HG03060 (cell line): ENCODE measurements around the gene NEU4.
"Not testable (repeated sequence)": the region's sequence is repeated elsewhere in the genome, so short reads cannot be mapped to it uniquely, and the experiment has no call there.

Experiments
- ATAC-seq: cut with Tn5 transposase; IDR thresholded peaks from one replicate; pipeline ENCODE4 v1.9.1; 2021; ENCODE audit warnings: low read depth, moderate number of reproducible peaks; ENCODE audit not compliant: unreplicated experiment

The NEU4 gene

GRCh38 chr2:241774419-241775222, 34.4 kb upstream of the NEU4 start:
- no peak for ATAC-seq

GRCh38 chr2:241775223-241776177, 33.5 kb upstream of the NEU4 start:
- ATAC-seq, result no peak

GRCh38 chr2:241776336-241777169, 32.4 kb upstream of the NEU4 start, which contains the start of gene GAL3ST2:
Gene GAL3ST2, plus strand, starts transcription at chr2:241776822. Its CDS starts 134 bp downstream, at chr2:241776956.
- ATAC-seq, result no peak

- no peak for ATAC-seq
Measured at GRCh38 chr2:241777170-241777685, 31.8 kb upstream of the NEU4 start.

DNA sequence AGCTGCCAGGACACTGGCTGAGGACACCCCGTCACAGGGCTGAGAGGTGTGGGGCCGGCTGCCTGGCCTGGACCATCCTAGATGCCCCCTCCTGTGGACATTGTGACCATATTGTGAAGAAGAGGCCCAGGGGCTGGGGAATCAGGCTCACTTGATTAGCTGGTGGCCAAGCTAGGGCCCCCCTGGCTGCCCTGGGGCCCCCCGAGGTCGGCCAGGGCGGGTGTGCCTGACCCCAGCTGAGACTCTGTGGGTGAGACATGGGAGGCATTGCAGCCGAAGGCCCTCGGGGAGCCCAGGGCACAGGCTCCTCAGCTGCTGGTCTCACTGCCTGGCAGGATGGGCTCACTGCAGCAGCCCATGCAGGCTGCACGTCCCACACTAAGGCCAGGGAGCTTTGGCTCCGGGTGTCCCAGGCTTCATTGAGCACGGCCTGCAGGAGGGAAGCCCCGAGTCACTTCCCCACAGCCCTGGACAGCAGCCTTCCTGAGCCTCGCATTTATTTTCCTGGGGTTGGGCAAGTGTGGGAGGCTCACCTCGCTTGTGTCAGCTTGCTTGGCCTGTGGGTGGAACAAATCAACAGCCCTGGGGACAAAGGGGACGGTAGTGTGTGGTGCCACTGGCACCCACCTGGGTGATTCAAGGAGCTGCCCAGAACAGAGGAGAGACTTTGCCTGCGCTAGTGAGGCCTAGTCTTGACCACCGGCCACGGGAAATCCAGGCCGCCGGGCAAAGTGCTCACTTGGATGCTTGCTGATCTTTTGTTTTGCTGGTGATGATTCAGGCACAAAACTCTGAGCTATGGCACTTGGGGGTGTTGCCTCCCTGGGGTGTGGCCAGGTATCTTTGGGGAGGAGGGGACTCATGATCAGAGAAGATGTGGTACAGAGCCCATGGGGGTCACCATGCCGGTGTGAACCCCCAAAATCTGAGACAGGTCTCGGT, 31.0 kb upstream of the NEU4 start:
- ATAC-seq, result no peak

DNA sequence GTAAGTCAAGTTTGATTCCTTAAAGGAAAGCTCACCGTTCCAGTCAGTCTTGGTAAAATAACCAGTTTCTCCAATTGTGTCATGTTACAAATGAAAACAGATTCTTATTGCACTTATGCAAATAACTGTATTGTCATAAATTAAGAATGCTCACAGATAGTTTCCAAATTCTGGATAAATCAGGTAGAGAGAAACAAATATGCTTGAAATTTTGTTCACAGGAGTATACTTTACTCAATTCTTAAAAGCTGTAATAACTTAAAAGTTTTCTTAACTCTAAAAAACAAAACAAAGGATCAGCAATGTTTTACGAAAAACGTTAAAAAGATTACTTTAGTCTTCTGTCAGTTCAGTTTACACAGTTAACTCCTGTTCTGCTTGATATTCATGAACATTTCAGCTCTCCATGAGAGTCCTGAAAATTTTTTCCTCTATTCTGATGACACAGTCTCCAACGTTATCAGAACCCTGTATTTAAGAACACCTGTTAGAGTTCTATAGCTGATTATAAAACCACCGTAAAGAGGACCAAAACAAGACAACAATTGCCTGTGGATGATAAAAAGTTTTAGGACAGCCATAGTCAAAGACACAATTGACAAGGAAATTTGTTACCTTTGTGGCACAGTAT, 27.9 kb upstream of the NEU4 start:
- no peak for ATAC-seq

DNA sequence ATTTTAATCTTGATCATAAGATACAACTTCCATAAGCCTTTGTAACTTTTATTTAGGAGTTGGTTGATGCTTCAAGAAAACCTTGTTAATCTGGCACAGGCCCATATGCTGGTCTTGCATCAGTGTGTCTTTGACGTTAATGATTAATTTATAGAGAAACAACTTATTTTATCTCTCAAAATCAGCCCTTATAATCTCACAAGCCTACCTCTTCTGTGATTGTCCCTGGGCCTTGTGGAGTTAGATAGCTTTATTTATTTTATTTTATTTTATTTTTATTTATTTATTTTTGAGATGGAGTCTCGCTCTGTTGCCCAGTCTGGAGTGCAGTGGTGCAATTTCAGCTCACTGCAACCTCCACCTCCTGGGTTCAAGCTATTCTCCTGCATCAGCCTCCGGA, 26.9 kb upstream of the NEU4 start:
- ATAC-seq, result not testable (repeated sequence)

DNA sequence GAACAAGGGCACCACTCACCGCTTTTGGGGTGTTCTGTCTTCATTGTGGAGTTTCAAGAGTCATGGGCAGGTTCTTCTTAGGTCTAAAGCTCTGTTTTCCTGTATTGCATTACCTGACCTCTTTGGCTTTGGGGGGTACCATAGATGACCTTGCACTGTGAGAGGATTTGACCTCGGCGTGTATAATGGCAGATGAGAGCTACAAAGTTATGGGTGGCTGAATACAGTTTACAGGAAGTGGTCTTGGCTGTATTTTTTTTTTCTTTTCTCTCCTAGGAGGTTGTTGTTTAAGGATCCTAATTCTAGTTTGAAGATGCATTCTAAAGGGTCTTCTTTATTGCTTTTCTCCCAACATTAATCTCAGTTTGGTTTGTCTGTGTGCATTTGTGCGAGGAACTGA, 20.9 kb upstream of the NEU4 start:
- ATAC-seq, result no peak

GRCh38 chr2:241788572-241788971, 20.4 kb upstream of the NEU4 start:
- ATAC-seq, result no peak

DNA sequence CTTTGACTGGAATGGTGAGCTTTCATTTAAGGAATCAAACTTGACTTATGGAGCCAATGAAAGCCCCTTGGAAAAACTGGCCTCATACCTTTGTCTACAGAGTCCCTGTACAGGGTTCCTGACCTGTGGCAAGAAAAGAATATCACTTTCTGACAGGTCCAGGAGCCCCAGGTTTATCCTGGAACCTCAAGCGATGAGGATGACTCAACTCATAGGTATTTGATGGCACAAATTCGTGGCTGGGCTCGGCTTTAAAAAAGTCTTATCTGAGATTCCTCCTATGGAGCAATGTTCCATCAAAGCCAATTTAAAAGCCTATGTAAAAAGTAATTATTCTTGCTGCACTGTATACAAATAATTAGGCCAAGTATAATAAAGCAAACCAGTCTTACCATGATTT, 17.6 kb upstream of the NEU4 start:
- ATAC-seq, result not testable (repeated sequence)

GRCh38 chr2:241793385-241793784, 15.6 kb upstream of the NEU4 start:
- ATAC-seq, result no peak

GRCh38 chr2:241794250-241794823, 14.7 kb upstream of the NEU4 start:
- no peak for ATAC-seq

DNA sequence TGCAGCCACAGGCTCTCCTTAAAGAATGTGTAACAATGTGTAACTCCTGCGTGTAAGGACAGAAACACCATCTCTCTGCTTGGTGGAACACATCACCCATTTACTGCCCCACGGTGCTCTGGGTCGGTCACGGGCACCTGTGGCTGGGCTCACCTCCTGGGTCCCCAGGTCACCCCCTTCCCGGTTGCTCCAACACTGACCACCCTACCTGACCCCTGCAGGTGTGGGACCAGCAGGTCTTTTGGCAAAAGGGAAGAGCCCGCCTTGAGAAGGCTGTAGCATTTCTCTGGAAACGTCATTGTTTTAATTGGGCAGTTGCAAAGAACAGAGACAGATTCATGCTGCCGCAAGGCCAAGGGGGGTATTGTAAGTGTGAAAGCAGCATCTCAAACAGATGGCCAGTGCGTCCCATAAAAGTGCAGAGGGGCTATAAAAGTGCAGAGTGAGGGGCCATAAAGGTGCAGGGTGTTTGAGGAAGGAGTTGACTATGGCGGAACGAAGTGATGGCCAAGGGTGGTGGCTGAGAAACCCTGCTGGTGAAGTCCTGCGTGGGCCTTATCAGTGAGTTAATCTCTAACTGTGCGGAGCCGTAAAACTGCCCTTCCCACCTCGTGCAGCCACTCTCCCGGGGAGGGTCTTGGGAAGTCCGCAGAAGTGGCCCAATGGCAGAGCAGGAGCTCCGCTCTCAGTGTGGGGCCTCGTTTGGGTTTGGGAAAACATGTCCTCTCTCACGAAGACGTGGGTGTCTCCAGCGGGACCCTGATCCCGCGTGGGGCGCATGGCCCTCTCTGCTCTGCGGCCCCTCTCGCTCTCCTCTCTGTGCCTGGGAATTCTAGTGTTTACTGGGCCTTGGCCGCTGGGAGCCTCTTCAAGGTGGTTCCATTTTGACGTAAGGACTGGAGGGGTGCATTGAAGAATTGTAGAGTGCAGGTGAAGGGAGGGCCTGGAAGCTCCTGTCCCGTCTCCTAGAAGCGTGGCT, 13.7 kb upstream of the NEU4 start:
- no peak for ATAC-seq

DNA sequence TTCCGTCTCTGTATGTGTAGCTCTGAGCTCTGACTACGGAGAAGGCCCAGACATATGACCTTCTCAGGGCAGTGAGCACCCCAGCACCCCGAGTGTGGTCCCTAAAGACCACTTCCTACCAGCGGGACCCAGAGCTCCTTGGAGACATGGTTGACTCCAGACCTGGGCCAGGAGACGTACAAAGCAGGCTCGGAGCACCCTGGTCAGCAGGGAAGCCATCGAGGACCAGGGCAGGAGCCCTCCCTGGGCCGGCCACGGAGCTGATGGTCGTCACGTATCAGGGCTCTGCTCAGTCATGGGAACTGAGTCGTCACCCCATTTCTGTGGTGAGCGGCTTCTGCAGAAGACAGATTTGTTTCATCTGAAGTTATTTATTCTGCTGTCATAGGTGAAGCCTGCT, 12.8 kb upstream of the NEU4 start:
- no peak for ATAC-seq

DNA sequence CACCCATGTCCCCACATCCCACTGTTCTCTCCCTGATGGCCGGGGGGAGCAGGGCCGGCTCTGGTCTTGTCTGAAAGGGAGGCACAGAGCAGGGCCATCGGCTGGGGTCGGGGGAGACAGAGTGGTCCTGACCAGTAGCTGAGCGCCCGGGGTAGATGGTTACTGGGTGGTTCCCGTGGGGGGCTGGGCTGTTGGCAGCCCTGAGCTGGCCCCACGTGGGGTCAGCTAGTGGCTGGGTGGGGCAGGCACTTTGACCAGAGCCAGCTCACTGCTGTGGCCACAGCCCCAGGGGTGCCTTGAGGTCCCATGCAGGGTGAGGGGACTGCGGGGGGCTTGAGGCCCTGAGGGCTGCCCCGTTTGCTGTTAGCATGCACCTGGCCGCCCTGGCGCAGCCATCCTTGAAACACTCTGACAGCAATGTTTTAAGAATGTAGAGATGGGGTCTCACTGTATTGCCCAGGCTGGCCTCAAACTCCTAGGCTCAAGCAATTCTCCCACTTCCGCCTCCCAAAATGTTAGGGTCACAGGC, 12.3 kb upstream of the NEU4 start:
- ATAC-seq, result no peak

DNA sequence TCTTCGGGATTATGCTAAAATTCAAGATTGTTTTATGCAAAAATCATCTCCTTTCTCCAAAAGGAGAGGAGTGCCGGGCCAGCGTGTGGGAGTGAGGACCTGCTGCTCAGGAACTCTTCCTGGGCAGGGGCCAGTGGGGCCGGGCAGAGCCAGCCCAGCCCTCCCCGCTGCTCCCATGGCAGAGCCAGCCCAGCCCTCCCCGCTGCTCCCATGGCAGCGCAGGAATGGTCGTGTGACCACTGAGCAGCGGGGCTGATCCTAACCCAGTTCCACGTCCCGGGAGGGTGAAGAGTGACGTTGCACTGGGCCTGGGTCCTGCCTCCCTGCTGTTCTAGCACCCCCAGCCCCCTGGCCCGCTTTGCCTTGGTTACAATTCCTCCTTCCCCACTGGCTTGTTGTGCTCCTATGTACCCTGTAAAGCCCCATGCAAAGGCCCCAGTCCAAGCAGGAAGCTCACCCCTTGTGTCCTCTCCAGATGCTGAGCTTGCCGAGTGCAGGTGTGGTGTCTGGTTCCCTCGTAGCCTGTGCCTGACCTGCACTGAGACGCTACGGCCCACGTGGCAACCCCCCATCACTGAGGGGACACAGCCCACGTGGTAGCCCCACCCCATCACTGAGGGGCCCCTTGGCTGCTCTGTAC, 11.4 kb upstream of the NEU4 start:
- no peak for ATAC-seq
